Fibroblast of upper back skin (primary cell): ENCODE data around the gene EFCC1.

ENCODE experiments used
- DNase-seq: peaks from one replicate; pipeline ENCODE4 v3.0.0-alpha.2; 2013

Gene EFCC1

GRCh38 chr3:129033633-129034321 lies 32.7 kb downstream of the EFCC1 start:
- no peak for DNase-seq

DNA sequence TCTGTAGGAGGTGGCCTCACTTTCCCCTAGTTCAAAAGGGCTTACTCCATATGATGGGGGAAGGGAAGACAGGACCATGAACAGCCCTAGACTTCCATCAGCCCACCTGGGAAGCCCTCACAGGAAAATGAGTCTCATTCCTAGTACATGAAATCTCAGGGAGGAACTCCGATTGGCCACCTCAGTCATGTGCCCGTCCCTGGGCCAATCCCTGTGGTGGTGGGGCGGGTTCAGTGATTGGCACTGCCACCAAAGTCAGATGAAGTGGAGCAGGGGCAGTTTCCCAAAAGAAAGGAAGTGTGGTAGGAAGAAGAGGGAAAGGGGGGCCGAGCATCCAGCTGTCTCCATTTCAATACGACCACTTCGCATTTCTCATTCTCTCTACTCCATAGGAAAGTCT lies 33.5 kb downstream of the EFCC1 start:
- no peak for DNase-seq

DNA sequence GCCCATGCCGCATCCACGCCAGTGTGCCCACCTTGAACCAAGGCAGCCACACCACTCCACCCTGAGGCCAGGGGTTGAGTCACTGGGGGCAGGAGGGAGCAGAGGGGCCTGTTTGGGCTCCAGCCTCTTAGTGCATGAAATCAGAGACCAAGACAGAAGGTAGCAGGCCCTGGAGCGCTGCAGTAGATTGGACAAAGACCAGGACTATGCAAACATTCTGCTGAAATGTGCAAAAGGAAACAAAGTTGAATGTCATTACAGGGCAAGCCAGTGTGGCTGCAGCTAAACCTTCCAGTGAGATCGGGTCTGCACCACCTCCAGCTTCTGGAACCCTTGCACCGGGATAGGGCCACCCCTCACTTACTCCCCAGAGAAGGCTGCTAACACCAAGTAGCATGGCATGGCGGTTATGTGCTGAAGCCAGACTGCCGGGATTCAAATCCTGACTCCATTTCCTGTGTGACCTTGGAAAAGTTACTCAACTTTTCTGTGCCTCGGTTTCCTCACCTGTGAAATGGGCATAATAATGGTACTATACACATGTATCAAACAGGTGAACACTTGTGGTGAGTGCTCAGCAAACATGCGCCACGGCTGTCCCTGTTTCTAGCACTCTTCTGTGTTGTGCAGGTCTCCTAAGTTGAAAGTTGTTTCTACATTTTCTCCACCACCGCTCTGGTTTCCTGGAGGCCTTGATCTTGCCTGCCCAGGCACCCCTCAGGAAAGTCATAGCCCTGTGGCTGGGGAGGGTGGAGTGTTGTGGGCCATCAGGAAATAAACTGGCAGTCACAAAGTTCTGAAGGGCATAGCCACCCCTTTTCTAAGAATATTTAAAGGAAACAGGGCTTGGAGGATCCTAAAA lies 34.5 kb downstream of the EFCC1 start:
- no peak for DNase-seq

GRCh38 chr3:129036222-129037092 lies 35.4 kb downstream of the EFCC1 start:
- no peak for DNase-seq

DNA sequence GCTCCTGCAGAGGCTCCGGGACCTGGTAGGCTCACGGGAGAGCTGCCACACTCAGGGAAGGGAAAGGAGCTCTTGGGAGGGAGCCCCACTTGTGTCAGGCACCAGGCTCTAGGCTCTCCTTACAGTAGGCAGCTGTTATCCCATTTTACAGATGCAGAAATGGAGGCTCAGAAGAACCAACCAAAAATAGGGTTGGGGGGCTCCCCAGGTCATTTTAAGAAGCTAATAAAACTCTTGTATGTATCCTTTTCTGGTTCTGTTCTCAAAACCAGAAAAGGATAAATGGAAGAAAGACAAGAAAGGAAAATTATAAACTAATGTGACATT lies 36.0 kb downstream of the EFCC1 start:
- DNase-seq = no peak

GRCh38 chr3:129038121-129038855 lies 37.2 kb downstream of the EFCC1 start:
- DNase-seq = no peak

GRCh38 chr3:129039271-129040038 lies 38.4 kb downstream of the EFCC1 start:
- DNase-seq = no peak

GRCh38 chr3:129040039-129040336 lies 38.9 kb downstream of the EFCC1 start:
- DNase-seq = no peak

- DNase-seq = no peak
These were observed 39.6 kb downstream of the EFCC1 start for GRCh38 chr3:129040579-129041300.

DNA sequence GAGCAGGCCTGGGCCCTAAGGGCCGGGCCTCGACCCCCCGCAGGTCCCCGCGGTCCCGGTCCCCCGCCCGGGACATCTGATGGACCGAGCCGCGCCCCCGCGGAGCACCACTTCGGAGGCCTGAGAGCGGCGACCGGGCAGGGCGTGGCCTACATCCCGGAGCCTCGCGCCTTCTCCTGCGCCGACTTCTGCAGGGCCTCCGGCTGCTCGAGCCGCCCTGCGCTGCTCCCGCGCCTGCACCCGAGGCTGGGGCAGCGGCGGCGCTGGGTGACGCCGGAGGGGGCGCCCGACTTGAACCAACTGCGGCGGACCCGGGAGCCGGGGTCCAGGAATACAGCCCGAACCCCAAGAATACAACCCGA lies 44.6 kb downstream of the EFCC1 start:
- no peak for DNase-seq

- DNase-seq = no peak
These were observed 45.1 kb downstream of the EFCC1 start for GRCh38 chr3:129046037-129046731.

DNA sequence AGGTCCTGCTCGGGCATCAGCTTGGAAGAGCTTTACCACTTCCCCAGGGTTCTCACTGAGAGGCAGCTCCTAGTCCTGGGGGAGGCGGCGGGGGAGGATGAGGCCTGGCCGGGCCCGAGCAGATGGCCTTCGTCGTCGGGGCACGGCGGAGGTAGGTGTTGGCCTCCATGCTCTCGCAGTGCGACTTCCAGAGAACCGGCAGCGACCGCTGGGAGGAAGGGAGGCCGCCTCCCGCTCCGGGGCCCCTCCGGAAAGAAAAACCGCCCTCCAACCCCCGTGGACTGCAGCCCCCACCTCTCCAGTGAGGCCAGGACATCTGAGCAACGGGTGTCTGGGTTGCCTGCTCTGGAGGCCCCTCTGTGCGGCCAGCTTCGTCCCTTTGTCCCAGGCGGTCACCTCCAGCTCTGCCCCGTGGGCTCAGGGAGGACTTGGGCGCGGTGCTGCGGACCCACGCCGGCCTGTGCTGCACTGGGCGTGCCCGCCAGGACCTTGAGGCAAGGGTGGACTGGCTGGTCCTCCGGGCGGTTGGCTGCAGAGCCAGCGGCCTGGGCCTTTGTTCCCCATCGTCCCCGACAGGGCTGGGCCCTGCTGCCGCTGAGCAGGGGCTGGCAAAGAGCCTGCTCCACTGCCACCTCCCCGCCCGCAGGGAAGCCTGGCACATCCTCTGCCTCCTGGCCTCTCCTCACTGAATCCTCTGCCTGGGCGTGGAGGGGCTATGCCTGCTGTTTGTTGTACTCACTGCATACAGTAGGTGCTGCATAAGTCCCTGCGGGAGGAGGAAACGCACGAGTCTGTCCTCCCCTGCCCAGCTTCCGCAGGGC lies 45.8 kb downstream of the EFCC1 start:
- no peak for DNase-seq

DNA sequence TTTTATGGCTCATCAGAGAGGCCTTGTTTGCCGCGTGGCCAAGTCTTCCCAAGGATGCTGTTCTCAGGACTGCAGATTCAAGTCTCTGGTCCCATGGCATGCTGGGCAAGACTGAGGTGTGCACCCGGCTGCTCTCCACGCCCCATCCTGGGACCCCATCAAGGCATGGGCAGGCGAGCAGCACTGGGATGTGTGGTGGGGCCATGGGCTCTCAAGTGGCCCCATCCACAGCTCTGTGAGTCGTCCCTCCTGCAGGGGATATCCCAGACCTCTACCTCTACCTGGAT lies 46.4 kb downstream of the EFCC1 start:
- no peak for DNase-seq

DNA sequence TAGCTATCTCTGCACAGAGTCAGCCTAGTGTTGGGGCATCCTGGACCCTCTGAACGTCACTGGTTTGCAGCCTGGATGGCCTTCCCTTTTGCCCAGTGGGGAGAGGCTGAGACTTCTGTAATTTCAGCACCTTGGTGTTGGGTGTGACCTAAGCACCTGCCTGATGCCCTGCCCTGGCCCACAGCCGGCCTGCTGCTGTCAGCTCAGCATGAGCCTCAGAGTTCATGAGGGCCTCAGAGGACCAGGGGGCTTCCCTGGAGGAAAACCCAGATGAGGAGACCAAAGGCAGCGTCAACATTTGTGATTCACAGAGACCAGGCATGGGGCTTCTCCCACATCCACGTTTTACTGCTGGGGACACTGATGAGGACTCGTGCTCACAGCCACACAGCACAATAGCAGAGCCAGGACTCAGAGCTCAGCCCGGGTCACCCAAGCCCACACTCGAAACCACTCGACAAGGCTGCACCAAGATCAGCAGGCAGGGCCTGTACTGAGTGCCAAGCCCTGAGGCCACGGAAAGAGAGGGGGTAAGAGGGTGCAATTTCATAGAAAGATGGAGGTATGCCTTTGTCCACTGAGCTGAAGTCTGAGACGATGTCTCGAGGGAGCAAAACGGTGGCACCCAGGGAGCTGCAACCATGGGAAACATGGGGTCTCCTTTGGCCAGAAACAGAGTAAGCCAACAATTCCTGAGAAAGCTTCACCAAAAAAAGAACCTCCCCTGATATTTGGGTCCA lies 49.6 kb downstream of the EFCC1 start:
- DNase-seq = no peak

DNA sequence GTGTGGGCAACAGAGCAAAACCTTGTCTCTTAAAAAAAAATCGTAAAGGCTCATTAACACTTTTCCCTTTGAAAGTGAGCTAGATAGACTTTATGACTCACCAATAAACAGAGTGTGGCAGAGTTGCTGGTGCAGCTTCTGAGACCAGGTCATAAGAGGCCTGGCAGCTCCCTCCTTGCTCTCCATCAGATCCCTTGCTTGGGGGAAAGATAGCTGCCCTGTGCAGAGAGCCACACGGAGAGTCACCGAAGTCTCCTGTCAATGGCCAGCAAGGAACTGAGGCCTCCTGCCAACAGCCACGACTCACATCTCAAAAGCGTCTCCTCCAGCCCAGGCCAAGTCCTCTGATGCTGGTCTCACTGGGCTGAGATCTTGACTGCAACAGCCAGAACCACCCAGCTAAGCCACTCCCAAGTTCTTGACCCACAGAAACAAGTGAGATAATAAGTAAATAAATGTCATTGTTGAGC lies 50.8 kb downstream of the EFCC1 start:
- no peak for DNase-seq

GRCh38 chr3:129052675-129053074 lies 51.6 kb downstream of the EFCC1 start:
- no peak for DNase-seq

GRCh38 chr3:129054605-129055104 lies 53.6 kb downstream of the EFCC1 start:
- DNase-seq = no peak

DNA sequence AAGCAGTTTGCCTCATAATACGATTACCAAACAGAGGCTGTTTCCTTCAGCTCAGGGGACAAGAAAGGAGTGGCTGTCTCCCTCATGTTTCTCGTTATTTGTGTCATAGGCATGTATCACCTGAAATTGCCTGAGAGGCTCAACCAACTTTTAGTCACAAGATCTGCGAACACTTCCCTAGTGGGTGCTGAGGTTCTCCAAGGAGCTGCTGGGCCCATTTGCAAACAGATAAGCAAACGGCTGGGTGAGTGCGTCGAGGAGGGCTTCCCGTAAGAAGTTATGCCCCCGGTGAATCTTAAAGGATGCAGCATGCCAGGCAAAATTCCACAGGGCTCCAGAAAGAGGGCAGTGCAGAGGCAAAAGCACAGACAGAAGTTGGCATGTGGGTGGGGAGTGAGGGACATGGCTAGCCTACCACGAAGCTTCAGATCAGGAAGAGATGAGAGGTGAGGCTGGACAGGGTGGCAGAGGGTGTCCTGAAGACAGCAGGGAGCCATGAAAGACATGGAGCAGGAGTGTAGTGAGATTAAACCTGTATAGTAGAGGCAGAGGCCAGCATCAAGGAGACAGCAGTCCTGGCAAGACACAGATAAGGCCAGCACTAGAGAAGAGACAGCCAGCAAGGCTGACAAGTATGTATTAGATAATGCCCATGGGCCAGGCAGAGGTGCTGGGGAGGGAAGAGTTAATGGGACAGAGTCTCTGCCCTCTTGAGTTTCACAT lies 55.5 kb downstream of the EFCC1 start:
- no peak for DNase-seq

GRCh38 chr3:129057249-129057648 lies 56.1 kb downstream of the EFCC1 start:
- no peak for DNase-seq
